IPS-15b (cell line): ENCODE results near the gene ANKS1B.

Experiments used
- H3K27me3 ChIP-seq: one replicate; pipeline ENCODE4 v1.6.1; 2013; ENCODE audit warnings: low read length; ENCODE audit not compliant: control insufficient read depth, insufficient read depth
- H3K36me3 ChIP-seq: one replicate; pipeline ENCODE4 v1.6.1; 2013; ENCODE audit warnings: low read length; ENCODE audit not compliant: control insufficient read depth, insufficient read depth
- H3K4me1 ChIP-seq: one replicate; pipeline ENCODE4 v1.6.1; 2013; ENCODE audit warnings: mild to moderate bottlenecking, low read length; ENCODE audit not compliant: control insufficient read depth, insufficient read depth
- H3K4me3 ChIP-seq: one replicate; pipeline ENCODE4 v1.5.1; 2013; ENCODE audit warnings: low read depth, low read length
- H3K9ac ChIP-seq: one replicate; pipeline ENCODE4 v1.6.1; 2013; ENCODE audit warnings: low read depth, mild to moderate bottlenecking, low read length
- H3K9me3 ChIP-seq: one replicate; pipeline ENCODE4 v1.6.1; 2013; ENCODE audit warnings: mild to moderate bottlenecking, low read length; ENCODE audit not compliant: control insufficient read depth, insufficient read depth

The ANKS1B gene

DNA sequence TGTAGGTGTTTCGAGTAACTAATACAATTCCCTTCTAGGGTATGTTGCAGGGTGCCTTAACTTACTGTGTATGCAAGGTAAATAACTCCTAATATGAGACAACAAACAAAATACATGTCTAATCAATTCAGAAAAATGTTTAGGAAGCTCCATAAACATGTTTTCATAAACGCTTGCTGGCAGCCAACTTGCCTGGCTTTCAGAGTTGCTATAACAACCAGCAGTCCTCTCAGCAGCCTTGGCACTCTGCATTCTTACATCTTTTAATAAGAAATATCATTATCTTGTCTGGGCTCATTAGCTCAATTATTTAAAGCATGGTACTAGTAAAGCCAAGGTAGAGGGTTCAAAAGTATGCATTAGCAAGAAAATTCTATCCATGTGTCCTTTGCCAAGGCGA is 862.2 kb downstream of the ANKS1B start:
- no peaks in the 10 kb centered on the region for H3K9me3 ChIP-seq
- no peak overlapping the region for H3K4me3 ChIP-seq
- no peaks in the 10 kb centered on the region for H3K27me3 ChIP-seq
- no peaks in the 10 kb centered on the region for H3K36me3 ChIP-seq
- H3K9ac ChIP-seq, result no peak overlapping the region
- no peaks in the 10 kb centered on the region for H3K4me1 ChIP-seq

DNA sequence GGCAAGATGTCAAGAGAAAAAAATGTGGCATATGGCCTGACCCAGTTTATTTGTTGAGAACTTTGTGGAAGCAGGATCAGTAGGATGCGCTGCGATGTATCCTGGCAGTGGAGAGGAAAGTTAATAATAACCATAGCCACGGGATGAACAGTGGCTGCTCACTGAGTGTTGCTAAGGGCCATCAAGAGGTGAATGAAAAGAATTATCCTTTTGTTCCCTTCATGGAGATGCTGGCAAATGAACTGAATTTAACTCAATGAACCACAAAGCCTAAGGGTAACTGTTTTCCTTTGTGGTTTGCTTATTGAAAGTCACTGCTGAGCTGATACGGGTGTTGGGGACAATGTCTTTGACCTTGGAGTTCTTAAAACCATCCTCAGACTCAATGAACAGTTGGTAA is 863.2 kb downstream of the ANKS1B start:
- H3K36me3 ChIP-seq, result no peaks in the 10 kb centered on the region
- H3K4me3 ChIP-seq, result no peak overlapping the region
- H3K9ac ChIP-seq, result no peak overlapping the region
- no peaks in the 10 kb centered on the region for H3K9me3 ChIP-seq
- no peaks in the 10 kb centered on the region for H3K4me1 ChIP-seq
- H3K27me3 ChIP-seq, result no peaks in the 10 kb centered on the region

DNA sequence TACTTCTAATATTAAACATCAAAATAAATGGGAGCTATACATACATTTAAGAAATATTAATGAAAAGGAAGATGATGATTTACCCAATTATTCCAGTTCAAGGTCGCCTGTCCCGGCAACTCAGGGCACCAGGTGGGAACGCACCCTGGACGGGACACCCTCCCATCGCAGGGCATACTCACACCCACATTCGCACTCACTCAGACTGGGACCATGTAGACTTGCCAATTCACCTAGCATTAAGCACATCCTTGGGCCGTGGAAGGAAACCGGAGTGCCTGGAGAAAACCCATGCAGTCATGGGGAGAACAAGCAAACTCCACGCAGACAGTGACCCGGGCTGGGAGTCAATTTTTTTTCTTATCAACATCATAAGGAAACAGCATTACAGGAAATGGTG is 864.8 kb downstream of the ANKS1B start:
- H3K4me3 ChIP-seq, result no peak overlapping the region

DNA sequence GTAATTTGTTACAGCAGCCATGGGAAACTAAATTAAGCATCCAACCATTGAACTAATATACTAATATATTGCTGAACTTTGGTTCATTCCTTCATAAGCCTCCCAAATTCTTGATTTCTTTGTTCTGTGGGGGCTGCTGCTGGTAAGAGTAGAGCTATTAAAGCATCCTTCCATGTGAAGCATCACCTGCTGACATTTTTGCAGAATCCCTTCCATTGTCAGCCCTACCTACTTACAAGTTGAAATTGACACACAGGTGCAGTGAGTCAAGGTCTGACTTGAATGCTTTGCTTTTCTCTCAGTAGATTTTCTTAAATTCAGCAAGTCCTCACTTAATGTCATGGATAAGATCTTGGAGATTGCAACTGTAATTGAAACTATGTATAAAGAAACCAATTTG is 865.3 kb downstream of the ANKS1B start:
- no peaks in the 10 kb centered on the region for H3K9me3 ChIP-seq
- no peak overlapping the region for H3K9ac ChIP-seq
- H3K4me1 ChIP-seq, result no peaks in the 10 kb centered on the region
- no peak overlapping the region for H3K4me3 ChIP-seq
- H3K27me3 ChIP-seq, result no peaks in the 10 kb centered on the region
- no peaks in the 10 kb centered on the region for H3K36me3 ChIP-seq

More for the DNA sequence above, 864.8 kb downstream of the ANKS1B start:
- H3K9me3 ChIP-seq, result no peaks in the 10 kb centered on the region
- no peaks in the 10 kb centered on the region for H3K36me3 ChIP-seq
- no peaks in the 10 kb centered on the region for H3K4me1 ChIP-seq
- H3K9ac ChIP-seq, result no peak overlapping the region
- H3K27me3 ChIP-seq, result no peaks in the 10 kb centered on the region

DNA sequence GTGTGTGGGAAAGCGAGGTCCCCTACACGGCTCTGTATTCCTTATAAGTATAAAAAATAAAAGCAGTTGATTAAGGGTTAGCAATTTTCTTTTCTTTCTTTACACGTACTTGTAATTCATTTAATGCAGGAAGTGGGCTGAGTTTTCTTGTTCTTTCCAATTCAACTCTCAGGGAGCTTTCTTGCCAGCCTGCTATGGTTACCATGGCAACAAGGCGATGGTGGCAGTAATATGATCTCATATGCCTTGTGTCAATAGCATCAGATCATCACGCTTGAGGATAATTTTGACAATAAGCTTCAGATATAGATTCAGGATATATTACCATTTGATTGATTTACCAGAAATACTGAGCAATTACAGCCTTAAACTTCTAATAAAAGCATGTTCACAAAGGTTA is 873.1 kb downstream of the ANKS1B start:
- Histone ChIP-seq H3K36me3 (no peaks in the 10 kb centered on the region), H3K9me3 (no peaks in the 10 kb centered on the region), H3K27me3 (no peaks in the 10 kb centered on the region), H3K4me1 (no peaks in the 10 kb centered on the region), H3K9ac (no peak overlapping the region), H3K4me3 (no peak overlapping the region)

DNA sequence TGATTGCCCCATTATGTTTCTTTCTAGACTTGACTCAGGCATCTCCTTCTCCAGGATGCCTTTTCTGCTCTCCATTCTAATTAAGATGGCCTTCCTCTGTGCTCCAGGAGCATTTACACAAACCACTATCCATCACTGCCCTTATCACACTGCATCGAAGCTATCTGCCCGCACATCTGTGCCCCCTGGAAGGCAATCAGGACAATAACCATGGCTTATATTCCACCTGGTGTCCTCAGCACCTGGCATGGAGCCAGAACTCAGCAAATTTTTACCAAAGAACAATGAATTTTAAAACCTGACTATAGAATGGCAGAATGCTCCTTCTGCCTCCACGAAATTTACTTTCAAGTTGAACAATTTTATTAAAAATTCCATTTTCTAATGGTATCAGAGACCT is 873.9 kb downstream of the ANKS1B start:
- no peak overlapping the region for H3K9ac ChIP-seq
- no peaks in the 10 kb centered on the region for H3K36me3 ChIP-seq
- H3K9me3 ChIP-seq, result no peaks in the 10 kb centered on the region
- H3K4me1 ChIP-seq, result no peaks in the 10 kb centered on the region
- H3K4me3 ChIP-seq, result no peak overlapping the region
- H3K27me3 ChIP-seq, result no peaks in the 10 kb centered on the region

DNA sequence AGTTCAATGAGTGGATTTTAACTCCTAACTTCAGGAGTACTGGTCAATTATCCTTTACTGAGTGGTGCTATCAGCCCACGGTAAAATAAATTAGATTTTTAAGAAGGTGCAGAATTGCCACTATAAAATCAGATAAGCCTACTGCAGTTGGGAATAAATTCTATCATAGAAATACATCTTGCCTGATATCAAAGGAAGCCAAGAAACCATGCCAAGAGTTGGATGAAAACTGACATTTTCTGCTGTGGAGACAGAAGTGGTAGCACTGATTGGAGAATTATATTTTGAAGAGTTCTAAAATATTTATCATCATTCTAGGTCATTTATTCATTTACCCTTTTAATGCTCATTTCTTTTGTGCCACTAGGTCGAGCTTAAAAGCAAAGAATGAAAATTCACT is 874.5 kb downstream of the ANKS1B start:
- Histone ChIP-seq H3K27me3 (no peaks in the 10 kb centered on the region), H3K9me3 (no peaks in the 10 kb centered on the region), H3K9ac (no peak overlapping the region), H3K4me1 (no peaks in the 10 kb centered on the region), H3K4me3 (no peak overlapping the region), H3K36me3 (no peaks in the 10 kb centered on the region)

DNA sequence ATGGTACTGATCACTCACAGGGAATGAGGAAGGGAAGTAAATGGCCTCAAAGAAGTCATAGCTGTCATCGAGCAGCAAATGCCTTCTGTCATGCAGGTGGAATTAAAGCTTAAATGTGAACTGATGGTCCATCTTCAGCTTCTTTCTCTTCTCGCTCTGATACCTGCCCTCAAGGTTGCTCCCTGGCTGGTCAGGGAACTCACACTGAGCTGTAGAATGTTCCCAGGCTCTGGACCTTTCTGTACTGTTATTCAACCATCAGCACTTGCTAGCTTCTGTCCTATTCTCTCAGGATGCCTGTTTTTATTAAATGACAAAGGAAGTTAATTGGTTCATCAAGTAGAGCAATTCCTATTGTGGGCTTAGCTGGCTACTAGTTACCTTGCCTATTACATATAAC is 875.8 kb downstream of the ANKS1B start:
- H3K9ac ChIP-seq, result no peak overlapping the region
- H3K36me3 ChIP-seq, result no peaks in the 10 kb centered on the region
- no peaks in the 10 kb centered on the region for H3K9me3 ChIP-seq
- H3K4me1 ChIP-seq, result no peaks in the 10 kb centered on the region
- no peak overlapping the region for H3K4me3 ChIP-seq
- no peaks in the 10 kb centered on the region for H3K27me3 ChIP-seq

DNA sequence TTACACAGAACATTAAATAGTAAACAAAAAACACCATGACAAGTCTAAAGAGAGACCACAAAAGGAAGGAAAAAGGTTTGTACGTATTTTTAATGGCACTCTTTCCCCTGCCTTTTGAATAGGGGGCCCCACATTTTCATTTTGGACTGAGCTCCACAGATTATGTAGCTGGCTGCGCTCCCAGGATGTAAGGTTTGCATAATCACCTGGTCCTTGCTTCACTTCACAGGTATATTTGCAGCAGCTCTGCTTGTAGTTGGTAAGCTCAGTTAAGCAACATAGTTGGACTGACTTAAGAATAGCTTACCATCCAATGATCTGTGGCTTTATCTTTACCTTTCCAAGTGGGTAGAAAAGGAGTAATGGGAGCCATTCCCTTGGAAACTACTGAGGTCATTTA is 885.0 kb downstream of the ANKS1B start:
- Histone ChIP-seq H3K27me3 (no peaks in the 10 kb centered on the region), H3K9me3 (no peaks in the 10 kb centered on the region), H3K4me3 (no peak overlapping the region), H3K4me1 (no peaks in the 10 kb centered on the region), H3K9ac (no peak overlapping the region), H3K36me3 (no peaks in the 10 kb centered on the region)

DNA sequence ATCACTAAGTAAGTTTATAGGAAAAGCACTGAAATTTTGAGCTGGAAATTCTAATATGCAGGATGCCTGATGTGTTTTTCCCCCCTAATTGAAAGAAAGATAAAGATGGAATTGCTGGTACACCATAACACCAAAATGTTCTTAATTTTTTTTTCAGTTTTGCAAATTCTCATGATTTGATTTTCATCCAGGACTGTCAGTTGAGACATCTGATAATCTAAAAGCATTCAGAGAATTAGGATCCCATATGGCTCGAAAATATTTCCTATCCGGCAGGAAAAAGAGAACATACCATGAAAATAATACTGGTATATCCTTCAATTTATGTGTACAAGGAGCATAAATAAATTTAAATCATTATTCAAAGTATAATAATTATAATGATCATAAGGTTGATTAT is 887.6 kb downstream of the ANKS1B start:
- H3K27me3 ChIP-seq, result no peaks in the 10 kb centered on the region
- H3K9me3 ChIP-seq, result no peaks in the 10 kb centered on the region
- H3K9ac ChIP-seq, result no peak overlapping the region
- no peaks in the 10 kb centered on the region for H3K4me1 ChIP-seq
- no peak overlapping the region for H3K4me3 ChIP-seq
- H3K36me3 ChIP-seq, result no peaks in the 10 kb centered on the region

DNA sequence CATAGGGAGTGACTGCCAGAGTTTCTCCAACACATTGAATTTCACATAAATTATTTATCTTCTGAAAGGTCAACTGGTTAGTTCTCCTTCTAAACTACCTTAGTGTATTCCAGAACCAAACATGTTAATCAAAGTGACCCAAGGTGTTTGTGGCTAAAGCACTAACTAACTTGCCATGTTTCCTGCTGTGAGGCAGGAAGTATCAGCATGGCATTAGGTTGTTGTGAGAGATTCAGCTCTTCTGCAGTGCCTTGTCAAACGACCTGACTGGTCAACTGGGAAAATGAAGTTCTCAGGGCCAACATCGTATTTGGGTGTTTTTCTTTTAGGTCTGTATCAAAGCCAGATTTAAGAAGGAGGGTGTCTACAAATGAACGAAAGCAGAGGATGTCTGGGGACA is 891.6 kb downstream of the ANKS1B start:
- Histone ChIP-seq H3K4me3 (no peak overlapping the region), H3K9me3 (no peaks in the 10 kb centered on the region), H3K36me3 (no peaks in the 10 kb centered on the region), H3K27me3 (no peaks in the 10 kb centered on the region), H3K4me1 (no peaks in the 10 kb centered on the region), H3K9ac (no peak overlapping the region)

DNA sequence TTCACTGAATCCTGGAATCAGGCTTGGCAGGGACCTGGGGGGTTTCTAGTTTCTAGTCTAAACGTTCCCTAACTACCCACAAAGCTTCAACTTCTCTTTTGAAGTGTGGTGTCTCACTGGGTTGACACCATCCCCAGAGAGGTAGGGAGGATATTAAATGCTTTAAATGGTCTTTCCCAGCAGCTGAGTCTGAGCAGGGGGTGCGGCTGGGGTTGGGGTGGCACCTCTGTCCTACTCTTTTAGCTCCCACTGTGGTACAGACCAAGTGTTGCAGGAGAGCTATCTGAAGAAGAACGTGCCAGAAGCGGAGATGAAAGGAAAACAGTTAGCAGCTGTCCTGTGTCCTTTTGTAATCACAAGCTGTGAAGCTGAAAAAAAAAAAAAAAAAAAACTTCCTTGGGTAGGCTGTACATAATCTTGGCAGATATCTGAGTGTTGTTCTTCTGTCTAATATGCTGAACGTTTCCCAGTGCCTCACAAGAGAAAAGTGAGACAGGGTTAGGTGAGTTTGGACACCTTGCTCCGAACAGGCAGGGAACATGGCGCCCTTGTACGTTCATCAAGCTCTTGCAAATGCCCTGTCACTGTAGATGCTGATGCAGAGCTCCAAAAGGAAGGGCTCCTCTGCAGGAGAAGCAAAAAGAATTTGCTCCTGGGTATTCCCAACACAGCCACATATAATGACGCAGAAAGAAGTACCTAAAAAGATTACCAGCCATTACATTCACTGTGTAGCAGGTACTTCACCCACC is 892.5 kb downstream of the ANKS1B start:
- Histone ChIP-seq H3K9me3 (no peaks in the 10 kb centered on the region), H3K27me3 (no peaks in the 10 kb centered on the region), H3K4me3 (no peak overlapping the region), H3K4me1 (peaks cover 3% of the 10 kb centered on the region), H3K36me3 (no peaks in the 10 kb centered on the region), H3K9ac (no peak overlapping the region)
